ENCODE measurements around the gene CPNE9.

GRCh38 chr3:9761919-9762318 lies 58.3 kb downstream of the CPNE9 start:
- TF ChIP-seq CTCF (conservative IDR thresholded peaks at IDR 0.05; ENCODE audit: low read depth, low read length) (no peak), EZH2 (IDR thresholded peaks at IDR 0.05; ENCODE audit: low read length, unreplicated experiment) (no peak)
